H1 (cell line): Measurements from ENCODE around the gene PSMD7. TPM values are rescaled to one million over a fixed set of nuclear protein-coding genes. Genes with fewer than 3 reads are reported as not detected.

ENCODE experiments used
- CTCF ChIA-PET: fragments of 300-600 bp; sonication (Branson Sonifier 250); formaldehyde crosslinking; loops from one replicate; lab custom pipeline; 2021; ENCODE audit not compliant: partially characterized antibody; lab: Charles Lee
- POLR2A ChIA-PET: fragments of 300-600 bp; sonication (Branson Sonifier 250); formaldehyde crosslinking; loops from one replicate; lab custom pipeline; 2021; ENCODE audit warnings: inconsistent platforms; ENCODE audit not compliant: partially characterized antibody; lab: Charles Lee
- DNase-seq, 2 experiments: peaks; one replicate each; pipeline versions ENCODE4 v3.0.0 to v3.0.0-alpha.2; 2010 to 2022; ENCODE audit warnings: low spot score in 2 of 2, low read depth in 1 of 2, mixed read lengths in 1 of 2
- FAIRE-seq: peaks from 2 replicates; lab custom pipeline; 2011; peaks lifted over from hg19 to GRCh38; lab: Jason Lieb, UNC
- H2AFZ ChIP-seq: 2 replicates; pipeline ENCODE4 v1.8.1; 2012; ENCODE audit warnings: low read length, inconsistent platforms
- H2AK5ac ChIP-seq: 2 replicates; pipeline ENCODE4 v1.6.1; 2013; ENCODE audit warnings: low read depth, low read length
- H2BK120ac ChIP-seq: replicated peaks from 2 replicates; pipeline ENCODE3; 2013; ENCODE audit warnings: low read depth, low read length, inconsistent platforms
- H2BK12ac ChIP-seq: 2 replicates; pipeline ENCODE4 v1.6.1; 2013; ENCODE audit warnings: low read depth, low read length
- H2BK15ac ChIP-seq: 2 replicates; pipeline ENCODE4 v1.6.1; 2013; ENCODE audit warnings: low read length
- H2BK20ac ChIP-seq: 2 replicates; pipeline ENCODE4 v1.6.1; 2013; ENCODE audit warnings: low read length
- H2BK5ac ChIP-seq: 2 replicates; pipeline ENCODE4 v1.6.1; 2013; ENCODE audit warnings: low read depth, low read length
- H3K14ac ChIP-seq: 2 replicates; pipeline ENCODE4 v1.6.1; 2013; ENCODE audit warnings: inconsistent platforms; ENCODE audit not compliant: insufficient read length
- H3K18ac ChIP-seq: 2 replicates; pipeline ENCODE4 v1.6.1; 2013; ENCODE audit warnings: low read length; ENCODE audit errors: extremely low read depth
- H3K23ac ChIP-seq: 2 replicates; pipeline ENCODE4 v1.6.1; 2013; ENCODE audit warnings: inconsistent platforms; ENCODE audit not compliant: insufficient read length
- H3K23me2 ChIP-seq: 2 replicates; pipeline ENCODE4 v1.6.1; 2013; ENCODE audit warnings: low read depth, low read length
- H3K27ac ChIP-seq: 2 replicates; pipeline ENCODE4 v1.6.1; 2011; ENCODE audit warnings: low read depth, low read length, inconsistent platforms
- H3K27me3 ChIP-seq, 4 experiments: replicated peaks in 1 of 4; 1 replicate in 1 of 4; 2 replicates in 3 of 4; pipeline versions ENCODE4 v1.6.1 to v1.8.1; 2011 to 2013; ENCODE audit warnings: low read length in 3 of 4, mild to moderate bottlenecking in 3 of 4, inconsistent platforms in 2 of 4, mixed read lengths in 2 of 4, moderate library complexity in 1 of 4; ENCODE audit not compliant: control insufficient read depth in 3 of 4, insufficient read depth in 3 of 4; ENCODE audit errors: extremely low read depth in 1 of 4
- H3K36me3 ChIP-seq, 4 experiments: 2 replicates each; pipeline versions ENCODE4 v1.6.1 to v1.8.1; 2011 to 2013; ENCODE audit warnings: mild to moderate bottlenecking in 4 of 4, low read length in 3 of 4, moderate library complexity in 2 of 4, control low read depth in 1 of 4, inconsistent platforms in 1 of 4; ENCODE audit not compliant: insufficient read depth in 4 of 4, control insufficient read depth in 2 of 4
- H3K4ac ChIP-seq: replicated peaks from 2 replicates; pipeline ENCODE3; 2013; ENCODE audit warnings: low read length, low read depth, mixed read lengths, inconsistent platforms; ENCODE audit not compliant: insufficient read length
- H3K4me1 ChIP-seq, 4 experiments: replicated peaks in 1 of 4; 1 replicate in 1 of 4; 2 replicates in 3 of 4; pipeline versions ENCODE4 v1.6.1 to v1.8.1; 2011 to 2013; ENCODE audit warnings: low read length in 3 of 4, inconsistent platforms in 2 of 4, mixed read lengths in 1 of 4; ENCODE audit not compliant: insufficient read depth in 4 of 4, control insufficient read depth in 3 of 4
- H3K4me2 ChIP-seq, 2 experiments: 2 replicates each; pipeline versions ENCODE4 v1.6.1 to v1.8.1; 2011 to 2013; ENCODE audit warnings: low read depth in 2 of 2, low read length in 2 of 2, control low read depth in 1 of 2, inconsistent platforms in 1 of 2, mild to moderate bottlenecking in 1 of 2; ENCODE audit not compliant: insufficient read depth in 1 of 2
- H3K4me3 ChIP-seq, 4 experiments: fragments of 200-600, 300-600 bp in 1 of 4; sonication (generic), shearing (Covaris generic), sonication (Bioruptor Twin) in 1 of 4; 2 replicates each; pipeline versions ENCODE4 v1.5.1 to v1.8.1; 2011 to 2016; ENCODE audit warnings: low read length in 4 of 4, low read depth in 3 of 4, control low read depth in 2 of 4, inconsistent platforms in 2 of 4, mild to moderate bottlenecking in 2 of 4, mixed read lengths in 1 of 4, moderate library complexity in 1 of 4; ENCODE audit not compliant: insufficient read depth in 2 of 4; ENCODE audit errors: extremely low read depth in 1 of 4
- H3K56ac ChIP-seq: replicated peaks from 2 replicates; pipeline ENCODE3; 2013; ENCODE audit warnings: low read depth, mild to moderate bottlenecking, mixed read lengths, low read length, inconsistent platforms; ENCODE audit not compliant: insufficient read length
- H3K79me1 ChIP-seq: 2 replicates; pipeline ENCODE4 v1.6.1; 2013; ENCODE audit warnings: low read depth, low read length, control low read depth
- H3K79me2 ChIP-seq, 2 experiments: 2 replicates each; pipeline versions ENCODE4 v1.6.1 to v1.8.1; 2012 to 2013; ENCODE audit warnings: low read length in 2 of 2, mild to moderate bottlenecking in 2 of 2, inconsistent platforms in 1 of 2; ENCODE audit not compliant: insufficient read depth in 2 of 2, control insufficient read depth in 1 of 2
- H3K9ac ChIP-seq, 4 experiments: replicated peaks in 1 of 4; 1 replicate in 1 of 4; 2 replicates in 3 of 4; pipeline versions ENCODE4 v1.6.1 to v1.8.1; 2011 to 2013; ENCODE audit warnings: low read depth in 3 of 4, low read length in 3 of 4, control low read depth in 2 of 4, mild to moderate bottlenecking in 2 of 4, moderate library complexity in 2 of 4, inconsistent platforms in 1 of 4; ENCODE audit errors: extremely low read depth in 1 of 4
- H3K9me3 ChIP-seq, 2 experiments: 2 replicates each; pipeline versions ENCODE4 v1.6.1 to v1.8.1; 2012 to 2013; ENCODE audit warnings: mild to moderate bottlenecking in 2 of 2, moderate library complexity in 2 of 2, control low read depth in 1 of 2, inconsistent platforms in 1 of 2, low read depth in 1 of 2, low read length in 1 of 2, mixed read lengths in 1 of 2; ENCODE audit not compliant: insufficient read depth in 2 of 2
- H4K20me1 ChIP-seq, 2 experiments: replicated peaks in 1 of 2; 2 replicates each; pipeline versions ENCODE3 to v1.8.1; 2011 to 2013; ENCODE audit warnings: inconsistent platforms in 2 of 2, low read length in 2 of 2, mild to moderate bottlenecking in 1 of 2; ENCODE audit not compliant: insufficient read depth in 2 of 2, control insufficient read depth in 1 of 2
- H4K5ac ChIP-seq: 2 replicates; pipeline ENCODE4 v1.6.1; 2013; ENCODE audit warnings: low read length, low read depth, mixed read lengths, inconsistent platforms; ENCODE audit not compliant: insufficient read length
- H4K8ac ChIP-seq: 2 replicates; pipeline ENCODE4 v1.8.0; 2013; ENCODE audit warnings: mild to moderate bottlenecking, moderate library complexity, low read length, inconsistent platforms; ENCODE audit not compliant: insufficient read depth; ENCODE audit errors: extremely low read depth
- H4K91ac ChIP-seq: replicated peaks from 2 replicates; pipeline ENCODE3; 2013; ENCODE audit warnings: low read length, mixed read lengths, inconsistent platforms; ENCODE audit not compliant: insufficient read length
- JUN ChIP-seq: IDR thresholded peaks from 2 replicates; pipeline ENCODE4 v1.6.1; 2011; ENCODE audit warnings: low read depth, mild to moderate bottlenecking, improper control_type of control experiment, low read length
- RNF2 ChIP-seq: fragments of 200-900, 300-1000 bp; sonication (generic); IDR thresholded peaks from 2 replicates; pipeline ENCODE4 v1.7.1; 2016; ENCODE audit warnings: borderline replicate concordance, low read depth, mild to moderate bottlenecking, antibody characterized with exemption, low read length; ENCODE audit not compliant: poor library complexity, severe bottlenecking; ENCODE audit errors: missing control alignments
- RXRA ChIP-seq: IDR thresholded peaks from 2 replicates; pipeline ENCODE4 v1.6.1; 2011; ENCODE audit warnings: low read depth, mild to moderate bottlenecking, low read length, moderate library complexity; ENCODE audit not compliant: insufficient read depth
- SIX5 ChIP-seq: IDR thresholded peaks from 2 replicates; pipeline ENCODE4 v1.6.1; 2011; ENCODE audit warnings: mild to moderate bottlenecking, low read depth, low read length
- SP4 ChIP-seq: IDR thresholded peaks from 2 replicates; pipeline ENCODE4 v1.6.1; 2012; ENCODE audit warnings: low read length, inconsistent platforms
- WGBS, 2 experiments: shearing (Covaris generic) in 1 of 2; methylation state at CpG; one replicate each; pipeline versions ENCODE4 v1.1.6 to v1.1.7; 2013 to 2015; ENCODE audit warnings: low lambda C conversion rate in 2 of 2, mixed read lengths in 2 of 2, inconsistent platforms in 1 of 2, low coverage in 1 of 2, missing lambda C conversion rate in 1 of 2; ENCODE audit not compliant: insufficient replicate concordance in 2 of 2, insufficient coverage in 1 of 2, insufficient read length in 1 of 2; ENCODE audit errors: extremely low coverage in 1 of 2, missing lambda C conversion rate in 1 of 2; 5-methylcytosine and 5-hydroxymethylcytosine counted together
- polyA plus RNA-seq, 7 experiments: library from polyadenylated mRNA; depleted of rRNA in 3 of 7; stranded (reverse) in 5 of 7; unstranded in 2 of 7; fragments of >200 nt in 5 of 7; fragments of 200-250 nt in 2 of 7; gene quantifications; 1 replicate in 5 of 7; 2 replicates in 1 of 7; 4 replicates in 1 of 7; pipeline versions ENCODE4 v1.2.1 to v1.2.3, GENCODE V29; 2011 to 2013; ENCODE audit warnings: missing spikeins in 2 of 7, mixed read lengths in 2 of 7
- total RNA-seq: library from RNA; stranded (reverse); fragmentation: NEBNext Ultra II Directional; extraction: Animal tissue kit (Norgen Biotek cat#: 25700); gene quantifications from 2 replicates; pipeline ENCODE4 v1.2.1, GENCODE V29; 2021
- TF ChIP-seq, protein P1 (sequence below): IDR thresholded peaks from 2 replicates; pipeline ENCODE4 v1.6.1; 2012; ENCODE audit warnings: inconsistent platforms

Gene PSMD7
- total and polyA plus RNA-seq, 2 of the 8 experiments (the other 6 are each of a cell fraction or from before 2014, with no cell fraction given), result 91.1 to 148 TPM

DNA sequence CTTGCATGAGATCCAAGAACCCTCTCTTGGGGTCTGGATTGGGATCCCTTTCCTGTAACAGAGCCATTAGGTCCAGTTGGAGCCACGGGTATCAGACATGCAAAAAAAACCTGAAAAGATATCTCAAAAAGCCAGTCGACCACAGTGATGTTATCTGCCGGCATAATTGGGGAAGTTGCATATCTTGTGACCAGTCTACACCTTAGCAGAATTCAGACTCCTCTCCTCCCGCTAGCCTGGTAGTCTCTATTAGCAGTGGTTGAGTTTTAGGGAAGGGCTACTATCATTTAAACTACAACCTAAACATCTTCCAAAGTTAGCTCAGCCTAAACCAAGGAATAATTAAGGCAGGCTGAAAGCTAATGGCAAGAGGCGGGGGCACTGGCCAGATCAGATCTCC is 16.2 kb upstream of the PSMD7 start:
- POLR2A ChIA-PET, result no interaction called here

More for the DNA sequence above, 16.2 kb upstream of the PSMD7 start:
- H2AFZ ChIP-seq, result no peak overlapping the region
- peaks cover 0 to 9% (median under 1%) of the 10 kb centered on the region in 4 experiments; a peak in 4 of 7 replicates for H3K4me1 ChIP-seq
- CTCF ChIA-PET, result no interaction called here
- WGBS, 2 experiments, result 94% methylated on average over 5 of the region's 5 CpGs; no CpG with 5 or more reads in 1 of the 2 experiments
- H2BK5ac ChIP-seq, result no peak overlapping the region
- TF ChIP-seq JUN (no peak), SP4 (no peak), SIX5 (no peak), RNF2 (no peak), RXRA (no peak)
- TF ChIP-seq, protein P1, sequence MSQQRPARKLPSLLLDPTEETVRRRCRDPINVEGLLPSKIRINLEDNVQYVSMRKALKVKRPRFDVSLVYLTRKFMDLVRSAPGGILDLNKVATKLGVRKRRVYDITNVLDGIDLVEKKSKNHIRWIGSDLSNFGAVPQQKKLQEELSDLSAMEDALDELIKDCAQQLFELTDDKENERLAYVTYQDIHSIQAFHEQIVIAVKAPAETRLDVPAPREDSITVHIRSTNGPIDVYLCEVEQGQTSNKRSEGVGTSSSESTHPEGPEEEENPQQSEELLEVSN, result no peak
- no peak overlapping the region for H4K91ac ChIP-seq
- H3K79me1 ChIP-seq, result no peaks in the 10 kb centered on the region
- no peaks in the 10 kb centered on the region for H3K79me2 ChIP-seq
- H4K8ac ChIP-seq, result no peak overlapping the region
- H3K23me2 ChIP-seq, result no peaks in the 10 kb centered on the region
- FAIRE-seq (no peak), DNase-seq (no peak)
- H3K56ac ChIP-seq, result no peak overlapping the region
- H4K20me1 ChIP-seq, result no peaks in the 10 kb centered on the region
- no peak overlapping the region for H3K18ac ChIP-seq
- no peak overlapping the region for H4K5ac ChIP-seq
- H3K4ac ChIP-seq, result no peak overlapping the region
- H3K4me2 ChIP-seq, result no peak overlapping the region
- H3K14ac ChIP-seq, result no peak overlapping the region
- H2BK120ac ChIP-seq, result no peak overlapping the region
- no peak overlapping the region for H3K9ac ChIP-seq
- H3K36me3 ChIP-seq, result no peaks in the 10 kb centered on the region
- H2BK15ac ChIP-seq, result no peak overlapping the region
- no peak overlapping the region for H3K23ac ChIP-seq
- H2BK12ac ChIP-seq, result no peak overlapping the region
- no peak overlapping the region for H2AK5ac ChIP-seq
- no peak overlapping the region for H3K27ac ChIP-seq
- H3K27me3 ChIP-seq, result no peaks in the 10 kb centered on the region
- peaks cover 3 to 6% of the 10 kb centered on the region in 2 experiments; a peak in 2 of 4 replicates for H3K9me3 ChIP-seq
- no peak overlapping the region for H2BK20ac ChIP-seq
- H3K4me3 ChIP-seq, result no peak overlapping the region
